ENCODE results near the gene FAM200C. TPM values are rescaled to one million over a fixed set of nuclear protein-coding genes. Genes with fewer than 3 reads are reported as not detected.

FAM200C gene
- total RNA-seq, 2 experiments from 2014 or later, result 0.84 to 0.93 TPM

GRCh38 chr5:160377651-160378050, 22.2 kb downstream of the FAM200C start:
- Mint-ChIP-seq H3K36me3 (ENCODE audit: low read depth) (no peaks in the 10 kb centered on the region), H3K4me1 (ENCODE audit: low read depth) (no peaks in the 10 kb centered on the region), H3K9me3 (no peaks in the 10 kb centered on the region), H3K27ac (no peak overlapping the region), H3K27me3 (ENCODE audit: low read depth) (peaks cover 23% of the 10 kb centered on the region), H3K4me3 (no peak overlapping the region)
- CTCF ChIA-PET, result interaction anchor here (1.0 to 1.1 kb wide), 2 partner anchors 12 to 33 kb away, joined by 4 to 7 read pairs; no protein-coding TSS in a partner anchor
- intact Hi-C loops (cut with micrococcal nuclease), result no loop called here
- no peak for DNase-seq

GRCh38 chr5:160376416-160376815, 23.4 kb downstream of the FAM200C start:
- Mint-ChIP-seq H3K27me3 (ENCODE audit: low read depth) (peaks cover 33% of the 10 kb centered on the region), H3K4me3 (no peak overlapping the region), H3K4me1 (ENCODE audit: low read depth) (no peaks in the 10 kb centered on the region), H3K9me3 (no peaks in the 10 kb centered on the region), H3K36me3 (ENCODE audit: low read depth) (no peaks in the 10 kb centered on the region), H3K27ac (no peak overlapping the region)
- CTCF ChIA-PET, result interaction anchor here (0.6 to 1.5 kb wide), 4 partner anchors 13 to 1244 kb away, joined by 3 to 4 read pairs (median 4); no protein-coding TSS in a partner anchor
- intact Hi-C loops (cut with micrococcal nuclease), result no loop called here
- DNase-seq, result no peak

- DNase-seq, result no peak
- intact Hi-C loops (cut with micrococcal nuclease), result no loop called here
- Mint-ChIP-seq H3K27ac (no peak overlapping the region), H3K9me3 (no peaks in the 10 kb centered on the region), H3K36me3 (ENCODE audit: low read depth) (no peaks in the 10 kb centered on the region), H3K4me3 (no peak overlapping the region), H3K4me1 (ENCODE audit: low read depth) (peaks cover 4% of the 10 kb centered on the region), H3K27me3 (ENCODE audit: low read depth) (peaks cover 40% of the 10 kb centered on the region)
- CTCF ChIA-PET, result interaction anchor here (0.6 to 1.5 kb wide), 3 partner anchors 14 to 1243 kb away, joined by 3 to 4 read pairs (median 3); no protein-coding TSS in a partner anchor
Measured at GRCh38 chr5:160375701-160376100, 24.2 kb downstream of the FAM200C start.

- H3K36me3 Mint-ChIP-seq (ENCODE audit: low read depth), result no peaks in the 10 kb centered on the region
- H3K27ac Mint-ChIP-seq, result no peak overlapping the region
- intact Hi-C loops (cut with micrococcal nuclease), result no loop called here
- no peaks in the 10 kb centered on the region for H3K9me3 Mint-ChIP-seq
- H3K4me1 Mint-ChIP-seq (ENCODE audit: low read depth), result peaks cover 6% of the 10 kb centered on the region
- H3K4me3 Mint-ChIP-seq, result no peak overlapping the region
- H3K27me3 Mint-ChIP-seq (ENCODE audit: low read depth), result peaks cover 42% of the 10 kb centered on the region
- no peak for DNase-seq
- CTCF ChIA-PET, result no interaction called here
Measured at GRCh38 chr5:160375166-160375565, 24.7 kb downstream of the FAM200C start.

GRCh38 chr5:160371294-160371693, 28.6 kb downstream of the FAM200C start:
- CTCF ChIA-PET, result no interaction called here
- intact Hi-C loops (cut with micrococcal nuclease), result no loop called here
- Mint-ChIP-seq H3K4me3 (peak overlapping the region; percentile 35), H3K36me3 (ENCODE audit: low read depth) (no peaks in the 10 kb centered on the region), H3K27me3 (ENCODE audit: low read depth) (peaks cover 65% of the 10 kb centered on the region), H3K4me1 (ENCODE audit: low read depth) (peaks cover 16% of the 10 kb centered on the region), H3K9me3 (no peaks in the 10 kb centered on the region), H3K27ac (no peak overlapping the region)
- no peak for DNase-seq

GRCh38 chr5:160370713-160371034, 29.2 kb downstream of the FAM200C start:
- intact Hi-C loops (cut with micrococcal nuclease), result no loop called here
- Mint-ChIP-seq H3K27ac (no peak overlapping the region), H3K4me3 (peak overlapping the region; percentile 35), H3K27me3 (ENCODE audit: low read depth) (peaks cover 67% of the 10 kb centered on the region), H3K36me3 (ENCODE audit: low read depth) (no peaks in the 10 kb centered on the region), H3K4me1 (ENCODE audit: low read depth) (peaks cover 16% of the 10 kb centered on the region), H3K9me3 (no peaks in the 10 kb centered on the region)
- CTCF ChIA-PET, result interaction anchor here (0.8 to 1.4 kb wide), 2 partner anchors 20 to 27 kb away, joined by 3 to 4 read pairs; no protein-coding TSS in a partner anchor
- DNase-seq, result no peak

- Mint-ChIP-seq H3K9me3 (no peaks in the 10 kb centered on the region), H3K36me3 (ENCODE audit: low read depth) (no peaks in the 10 kb centered on the region), H3K4me3 (peak within 1 kb of the TSS; percentile 50), H3K27me3 (ENCODE audit: low read depth) (peaks cover 64% of the 10 kb centered on the region), H3K4me1 (ENCODE audit: low read depth) (peaks cover 16% of the 10 kb centered on the region), H3K27ac (no peak within 1 kb of the TSS)
- CTCF ChIA-PET, result interaction anchor here (0.8 to 1.4 kb wide), 2 partner anchors 21 to 26 kb away, joined by 3 to 4 read pairs; no protein-coding TSS in a partner anchor
- intact Hi-C loops (cut with micrococcal nuclease), result no loop called here
- peak; percentile 23 for DNase-seq
Measured at GRCh38 chr5:160369990-160370712, 29.7 kb downstream of the FAM200C start, which contains the start of gene C1QTNF2. Gene C1QTNF2, minus strand, starts transcription at chr5:160370626. Its CDS starts 15,615 bp downstream, at chr5:160355011.

- DNase-seq, result no peak
- Mint-ChIP-seq H3K27ac (no peak overlapping the region), H3K36me3 (ENCODE audit: low read depth) (no peaks in the 10 kb centered on the region), H3K9me3 (no peaks in the 10 kb centered on the region), H3K4me3 (no peak overlapping the region), H3K27me3 (ENCODE audit: low read depth) (peaks cover 55% of the 10 kb centered on the region), H3K4me1 (ENCODE audit: low read depth) (peaks cover 16% of the 10 kb centered on the region)
- intact Hi-C loops (cut with micrococcal nuclease), result no loop called here
- CTCF ChIA-PET, result no interaction called here
Measured at GRCh38 chr5:160367885-160368284, 32.0 kb downstream of the FAM200C start.

GRCh38 chr5:160367261-160367660, 32.6 kb downstream of the FAM200C start:
- Mint-ChIP-seq H3K27me3 (ENCODE audit: low read depth) (peaks cover 49% of the 10 kb centered on the region), H3K9me3 (no peaks in the 10 kb centered on the region), H3K36me3 (ENCODE audit: low read depth) (no peaks in the 10 kb centered on the region), H3K27ac (no peak overlapping the region), H3K4me1 (ENCODE audit: low read depth) (peaks cover 16% of the 10 kb centered on the region), H3K4me3 (no peak overlapping the region)
- DNase-seq, result no peak
- CTCF ChIA-PET, result no interaction called here
- intact Hi-C loops (cut with micrococcal nuclease), result no loop called here

- H3K27me3 Mint-ChIP-seq (ENCODE audit: low read depth), result peaks cover 42% of the 10 kb centered on the region
- no peak overlapping the region for H3K27ac Mint-ChIP-seq
- H3K4me3 Mint-ChIP-seq, result no peak overlapping the region
- no peaks in the 10 kb centered on the region for H3K36me3 Mint-ChIP-seq (ENCODE audit: low read depth)
- no peaks in the 10 kb centered on the region for H3K9me3 Mint-ChIP-seq
- intact Hi-C loops (cut with micrococcal nuclease), result no loop called here
- CTCF ChIA-PET, result interaction anchor here (1.2 kb wide), 1 partner anchor 14 kb away, joined by 4 read pairs; no protein-coding TSS in a partner anchor
- H3K4me1 Mint-ChIP-seq (ENCODE audit: low read depth), result peaks cover 16% of the 10 kb centered on the region
- DNase-seq, result no peak
Measured at GRCh38 chr5:160366230-160366629, 33.6 kb downstream of the FAM200C start.

- H3K27ac Mint-ChIP-seq, result no peak overlapping the region
- no peaks in the 10 kb centered on the region for H3K9me3 Mint-ChIP-seq
- no peaks in the 10 kb centered on the region for H3K36me3 Mint-ChIP-seq (ENCODE audit: low read depth)
- H3K4me3 Mint-ChIP-seq, result no peak overlapping the region
- CTCF ChIA-PET, result interaction anchor here (0.8 kb wide), 1 partner anchor 16 kb away, joined by 5 read pairs; no protein-coding TSS in a partner anchor
- intact Hi-C loops (cut with micrococcal nuclease), result no loop called here
- peaks cover 21% of the 10 kb centered on the region for H3K27me3 Mint-ChIP-seq (ENCODE audit: low read depth)
- DNase-seq, result no peak
- H3K4me1 Mint-ChIP-seq (ENCODE audit: low read depth), result no peaks in the 10 kb centered on the region
Measured at GRCh38 chr5:160363660-160364395, 36.0 kb downstream of the FAM200C start.

GRCh38 chr5:160363211-160363610, 36.6 kb downstream of the FAM200C start:
- no peak for DNase-seq
- H3K4me1 Mint-ChIP-seq (ENCODE audit: low read depth), result no peaks in the 10 kb centered on the region
- H3K27me3 Mint-ChIP-seq (ENCODE audit: low read depth), result peaks cover 17% of the 10 kb centered on the region
- H3K9me3 Mint-ChIP-seq, result no peaks in the 10 kb centered on the region
- CTCF ChIA-PET, result interaction anchor here (0.8 kb wide), 1 partner anchor 16 kb away, joined by 5 read pairs; no protein-coding TSS in a partner anchor
- H3K27ac Mint-ChIP-seq, result no peak overlapping the region
- H3K36me3 Mint-ChIP-seq (ENCODE audit: low read depth), result no peaks in the 10 kb centered on the region
- no peak overlapping the region for H3K4me3 Mint-ChIP-seq
- intact Hi-C loops (cut with micrococcal nuclease), result no loop called here
